ENCODE results near the gene CA7.

Gene CA7

DNA sequence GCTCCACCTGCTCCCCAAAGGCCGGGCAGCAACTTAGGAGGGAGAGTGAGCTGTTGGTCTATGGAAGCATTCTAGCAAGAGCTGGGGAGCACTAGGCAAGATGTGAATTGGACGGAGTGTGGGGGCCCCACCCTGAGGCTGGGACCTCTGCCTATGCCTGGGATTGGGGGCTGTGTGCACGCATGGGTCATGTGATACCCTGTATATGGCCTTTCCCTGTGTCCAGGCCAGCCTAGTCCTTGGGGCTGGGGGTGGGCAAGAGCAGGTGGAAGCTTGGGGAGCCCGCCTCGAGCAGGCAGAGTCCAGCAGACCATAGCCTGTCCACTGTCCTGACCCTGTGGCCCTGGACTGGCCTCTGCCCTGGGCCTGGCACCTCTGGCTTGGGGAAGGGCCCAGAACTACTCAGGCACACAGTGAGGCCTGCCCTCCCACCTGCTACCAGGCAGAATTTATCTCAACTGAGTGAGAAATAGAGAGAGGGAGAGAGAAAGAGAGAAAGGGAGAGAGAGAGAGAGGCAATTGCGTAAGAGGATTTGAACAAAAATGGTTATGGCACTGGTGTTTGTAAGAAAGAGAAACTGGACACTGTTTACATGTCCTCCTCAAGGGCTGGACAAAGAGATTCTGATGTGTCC is 55.2 kb downstream of the CA7 start:
- no peak for DNase-seq

GRCh38 chr16:66899945-66900710 is 55.9 kb downstream of the CA7 start:
- peak; percentile 77 for DNase-seq

DNA sequence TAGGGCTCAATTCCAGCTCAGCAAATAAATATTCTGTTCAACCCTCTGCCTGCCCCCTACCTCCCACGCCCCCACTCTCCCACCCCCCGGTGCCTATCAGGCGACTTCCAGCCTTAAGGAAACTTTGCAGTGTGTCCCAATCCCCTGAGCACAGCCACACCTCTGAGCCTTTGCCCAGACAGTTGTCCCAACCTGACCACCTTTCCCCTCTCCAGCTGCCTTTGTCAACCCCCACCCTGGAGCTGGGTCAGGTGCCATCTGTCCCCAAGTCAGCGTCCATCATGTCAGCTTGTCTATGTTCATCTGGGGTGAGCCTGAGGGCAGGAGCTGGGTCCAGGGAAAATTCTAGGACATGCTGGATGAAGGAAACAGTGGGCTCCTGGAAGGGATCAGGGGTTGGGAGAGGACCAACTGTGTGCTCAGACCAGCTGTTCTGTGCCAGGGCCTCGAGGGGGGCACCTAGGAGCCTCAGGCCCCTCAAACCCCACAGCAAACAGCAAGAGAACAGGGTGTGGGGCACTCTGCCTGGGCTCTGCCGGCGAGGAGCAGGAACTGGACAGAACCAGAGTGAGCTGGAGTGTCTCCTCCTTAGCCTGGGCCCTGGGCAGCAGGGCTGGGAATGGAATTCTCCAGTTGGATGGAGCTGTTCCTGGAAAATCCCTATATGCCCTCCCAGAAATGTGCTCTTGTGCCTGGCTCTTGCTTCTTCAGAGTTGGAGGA is 56.7 kb downstream of the CA7 start:
- no peak for DNase-seq

GRCh38 chr16:66901626-66902025 is 57.4 kb downstream of the CA7 start:
- no peak for DNase-seq

DNA sequence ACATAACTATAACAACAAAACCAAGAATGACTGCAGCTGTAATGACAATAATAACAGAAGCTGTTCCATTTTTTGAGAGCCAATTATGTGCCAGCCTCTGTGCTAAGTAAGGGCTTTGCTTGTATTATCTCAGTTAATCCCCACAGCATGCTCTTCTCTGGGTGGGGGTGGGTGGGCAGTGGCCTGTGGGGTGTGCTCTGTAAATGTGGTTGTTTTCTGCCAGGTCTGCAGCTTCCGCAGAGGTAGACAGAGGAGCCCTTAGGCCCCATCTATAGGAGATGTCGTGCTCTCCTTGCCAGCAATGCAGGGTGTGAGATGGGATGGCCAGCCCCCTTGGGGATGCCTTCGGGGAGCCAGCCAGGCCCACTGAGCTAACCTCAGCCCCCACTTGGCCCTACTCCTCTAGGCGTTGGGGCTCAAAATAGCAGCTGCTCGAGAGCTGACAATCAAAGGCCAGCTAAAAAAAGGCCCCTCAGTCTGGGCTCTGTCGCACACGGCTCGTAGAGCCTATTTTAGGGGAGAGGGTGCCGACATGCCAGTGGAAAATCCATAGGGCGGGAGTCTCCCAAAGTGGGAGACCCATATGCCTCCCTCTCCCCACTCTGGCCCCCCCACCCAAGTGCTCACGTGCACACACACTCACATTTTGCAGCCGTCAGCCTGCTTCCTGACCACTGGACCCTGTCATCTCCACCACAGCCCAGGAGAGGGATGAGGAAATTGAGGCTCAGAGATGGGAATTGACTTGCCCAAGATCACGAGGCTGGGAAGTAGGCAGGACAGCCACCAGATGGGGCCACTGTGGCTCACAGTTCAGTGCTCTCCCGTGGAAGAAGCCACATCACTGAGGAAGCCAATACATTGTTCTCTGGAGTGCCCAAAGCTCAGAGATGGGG is 58.7 kb downstream of the CA7 start:
- DNase-seq: no peak

Data from fibroblast of skin of right biceps (primary cell).